NCI-H2107 treated with DMSO at 0.1 percent for 48 hours (cell line): ENCODE results near the gene ASPN.
"Not testable (repeated sequence)": the region's sequence is repeated elsewhere in the genome, so short reads cannot be mapped to it uniquely, and the experiment has no call there.

Experiments
- DNase-seq: peaks from one replicate; lab custom pipeline; 2025; ENCODE audit not compliant: unreplicated experiment; lab: John Stamatoyannopoulos, UW

ASPN gene

DNA sequence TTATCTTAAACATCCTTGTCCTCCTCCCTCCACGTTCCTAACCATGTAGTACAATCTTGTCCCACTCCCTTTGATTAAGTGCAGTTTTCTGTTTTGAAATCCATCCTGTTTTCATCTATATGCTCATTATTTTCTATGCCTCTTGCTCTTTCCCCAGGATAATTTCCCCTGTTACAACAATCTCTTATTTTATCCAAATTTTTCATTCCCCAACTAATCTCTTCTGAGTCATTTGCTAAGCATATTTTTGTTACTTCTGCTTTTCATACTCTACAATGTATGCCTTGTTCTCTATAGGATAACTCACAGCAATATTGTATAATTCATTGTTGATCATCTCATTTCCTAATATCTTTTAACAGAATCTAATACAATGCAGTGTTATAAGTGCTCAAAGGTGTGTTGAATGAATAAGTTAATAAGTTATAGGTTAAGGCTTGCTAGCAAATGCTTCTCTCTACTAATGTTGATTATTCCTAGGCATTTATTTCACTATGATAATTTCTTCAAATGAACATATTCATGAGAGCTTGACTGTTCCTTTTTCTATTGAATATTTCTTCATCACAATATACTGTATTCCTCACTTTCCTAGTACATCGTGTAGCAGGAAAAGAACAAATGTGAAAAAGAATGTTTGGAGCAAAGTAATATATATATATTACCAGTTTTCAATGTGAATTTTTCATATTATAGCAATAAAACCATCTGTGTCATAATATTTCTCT, 59.5 kb downstream of the ASPN start:
- no peak for DNase-seq

GRCh38 chr9:92414566-92414965, 67.7 kb downstream of the ASPN start:
- DNase-seq, result no peak

GRCh38 chr9:92411157-92411556, 71.1 kb downstream of the ASPN start:
- DNase-seq, result not testable (repeated sequence)

DNA sequence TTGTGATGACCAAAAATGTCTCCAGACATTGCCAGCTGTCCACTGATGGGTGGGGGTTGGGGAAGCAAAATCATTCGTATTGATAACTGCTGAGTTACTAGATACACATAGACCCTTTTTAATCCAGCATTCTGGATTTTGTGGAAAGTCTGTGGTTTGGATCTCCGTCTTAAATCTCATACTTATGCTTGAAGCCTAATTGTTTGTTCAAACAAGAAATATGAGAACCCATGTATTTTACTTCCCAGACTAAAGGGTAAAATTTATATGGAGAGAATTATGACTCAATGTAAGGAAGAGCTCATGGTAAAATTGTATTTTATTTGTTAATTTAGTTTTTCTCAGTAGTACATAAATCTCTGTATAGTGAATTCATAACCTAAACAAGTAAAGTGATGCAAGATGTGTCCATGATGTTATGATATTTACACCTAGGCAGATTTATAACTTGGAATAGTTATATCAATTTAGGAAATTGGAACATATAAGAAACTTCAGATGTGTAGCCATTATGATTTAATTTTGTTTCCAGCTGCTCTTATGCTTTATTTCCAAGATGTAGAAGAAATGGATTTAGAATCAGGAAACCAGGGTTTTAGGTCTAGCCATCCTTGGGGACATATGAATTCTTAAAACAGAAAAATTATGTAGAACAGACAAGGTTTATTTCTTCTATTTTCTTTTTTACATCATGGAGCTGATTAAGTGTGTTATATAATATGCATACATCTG, 73.4 kb downstream of the ASPN start:
- peak; percentile 16 for DNase-seq

DNA sequence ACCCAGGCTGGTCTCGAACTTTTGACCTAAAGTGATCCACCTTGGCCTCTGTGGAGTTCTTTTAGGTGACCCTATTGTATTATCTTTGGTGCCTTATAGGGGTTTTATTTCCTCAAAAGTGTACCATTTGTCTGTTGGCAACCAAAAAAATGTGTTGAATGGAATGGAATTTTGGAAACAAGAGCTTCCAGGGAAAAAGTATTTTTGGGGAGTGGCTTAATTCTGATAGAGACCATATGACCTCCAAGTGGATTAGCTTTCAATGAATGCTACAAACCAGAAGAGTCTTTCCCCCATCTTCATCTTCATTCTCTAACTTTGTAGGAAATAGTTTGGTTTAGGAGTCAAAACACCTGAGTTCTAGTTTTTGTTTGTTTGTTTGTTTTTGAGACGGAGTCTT, 74.5 kb downstream of the ASPN start:
- no peak for DNase-seq

GRCh38 chr9:92406477-92406876, 75.8 kb downstream of the ASPN start:
- DNase-seq, result no peak
